GM12865 (cell line): ENCODE data around the gene SERINC3.
A peak's percentile ranks its signal among the peaks of the same experiment; 100 is the strongest.

Experiments
- DNase-seq: peaks from one replicate; pipeline ENCODE4 v3.0.0; 2010; ENCODE audit warnings: low read depth
- H3K4me3 ChIP-seq: 2 replicates; pipeline ENCODE4 v1.5.1; 2011; ENCODE audit warnings: mild to moderate bottlenecking, low read depth, low read length, control low read depth
- CTCF ChIP-seq: IDR thresholded peaks from 2 replicates; pipeline ENCODE4 v1.5.1; 2011; ENCODE audit warnings: low read length, control low read depth, low read depth, inconsistent platforms; ENCODE audit not compliant: insufficient read depth; ENCODE audit errors: missing control alignments

The SERINC3 gene

GRCh38 chr20:44560229-44560628 is 38.4 kb upstream of the SERINC3 start:
- no peak for TF ChIP-seq CTCF
- H3K4me3 ChIP-seq, result no peak overlapping the region
- DNase-seq, result peak; percentile 12

- DNase-seq, result no peak
- no peak for TF ChIP-seq CTCF
- no peak overlapping the region for H3K4me3 ChIP-seq
Observed at GRCh38 chr20:44559302-44559701, 37.4 kb upstream of the SERINC3 start.

GRCh38 chr20:44552950-44553908 is 31.4 kb upstream of the SERINC3 start:
- no peak for TF ChIP-seq CTCF
- DNase-seq, result no peak

GRCh38 chr20:44552568-44552949 is 30.7 kb upstream of the SERINC3 start:
- no peak overlapping the region for H3K4me3 ChIP-seq
- no peak for DNase-seq
- TF ChIP-seq CTCF, result no peak

More at GRCh38 chr20:44552950-44553908, 31.4 kb upstream of the SERINC3 start:
- H3K4me3 ChIP-seq, result no peak overlapping the region

- TF ChIP-seq CTCF, result no peak
- DNase-seq, result no peak
- H3K4me3 ChIP-seq, result no peak overlapping the region
Observed at GRCh38 chr20:44552050-44552449, 30.2 kb upstream of the SERINC3 start.

GRCh38 chr20:44549123-44549522 is 27.3 kb upstream of the SERINC3 start:
- no peak for DNase-seq
- no peak for TF ChIP-seq CTCF
- no peak overlapping the region for H3K4me3 ChIP-seq
